ENCODE results near the gene SOCS1. TPM values are rescaled to one million over a fixed set of nuclear protein-coding genes. Genes with fewer than 3 reads are reported as not detected.

Gene SOCS1
- 10 to 100 TPM; 21.7 to 74.7 (median 27.2) TPM for total RNA-seq
- total RNA-seq (2013), result 6.2 TPM

GRCh38 chr16:11255737-11256660, at the start of gene SOCS1:
TSS of gene SOCS1 (minus strand) at chr16:11256204. CDS start at chr16:11255478, 726 bp downstream.
- H3K4me1 Mint-ChIP-seq, result peaks cover 39 to 54% of the 10 kb centered on the region in 2 donors
- peak within 1 kb of the TSS; percentile 93 to 96 for H3K27ac Mint-ChIP-seq
- H3K27me3 ChIP-seq (ENCODE audit: control insufficient read depth, insufficient read depth, low read length), result no peaks in the 10 kb centered on the region
- peaks cover 66% of the 10 kb centered on the region for H3K4me1 ChIP-seq (ENCODE audit: control insufficient read depth, insufficient read depth, low read length)
- H3K4me3 ChIP-seq (ENCODE audit: low read length), result peak within 1 kb of the TSS; percentile 73
- H3K4me3 Mint-ChIP-seq, result peak within 1 kb of the TSS; percentile 98
- intact Hi-C loops (cut with micrococcal nuclease), result loop anchor here (2.0 to 10.0 kb wide), 2 partner anchors 141 to 203 kb away; no protein-coding TSS in a partner anchor
- TF ChIP-seq CTCF (IDR thresholded peaks at IDR 0.05), result peak; percentile 91
- WGBS (ENCODE audit: insufficient coverage), result under 1% methylated on average over 100 of the region's 100 CpGs
- DNase-seq, result peak; percentile 86 to 95
- H3K36me3 ChIP-seq (ENCODE audit: control insufficient read depth, insufficient read depth, low read length), result peaks cover 5% of the 10 kb centered on the region
- H3K9me3 Mint-ChIP-seq, result no peaks in the 10 kb centered on the region
- peak; percentile 61 to 86 (median 72) for ATAC-seq
- peak within 1 kb of the TSS; percentile 87 for H3K27ac ChIP-seq (ENCODE audit: low read length)
- H3K9me3 ChIP-seq (ENCODE audit: control insufficient read depth, insufficient read depth, low read length), result no peaks in the 10 kb centered on the region
- H3K36me3 Mint-ChIP-seq, result no peaks in the 10 kb centered on the region
- H3K27me3 Mint-ChIP-seq (ENCODE audit: low read depth in 2 of 2), result no peaks in the 10 kb centered on the region

GRCh38 chr16:11303405-11304138, 47.6 kb upstream of the SOCS1 start:
- H3K27ac Mint-ChIP-seq, result no peak overlapping the region
- intact Hi-C loops (cut with micrococcal nuclease), result no loop called here

GRCh38 chr16:11302977-11303376, 47.0 kb upstream of the SOCS1 start:
- Histone ChIP-seq H3K27me3 (ENCODE audit: control insufficient read depth, insufficient read depth, low read length) (no peaks in the 10 kb centered on the region), H3K9me3 (ENCODE audit: control insufficient read depth, insufficient read depth, low read length) (no peaks in the 10 kb centered on the region), H3K4me1 (ENCODE audit: control insufficient read depth, insufficient read depth, low read length) (peaks cover 12% of the 10 kb centered on the region), H3K36me3 (ENCODE audit: control insufficient read depth, insufficient read depth, low read length) (no peaks in the 10 kb centered on the region), H3K4me3 (ENCODE audit: low read length) (no peak overlapping the region), H3K27ac (ENCODE audit: low read length) (no peak overlapping the region)
- Mint-ChIP-seq H3K4me1 (peaks cover 0 to under 1% of the 10 kb centered on the region in 2 donors), H3K27me3 (ENCODE audit: low read depth in 2 of 2) (peaks cover 37 to 40% of the 10 kb centered on the region in 2 donors), H3K9me3 (no peaks in the 10 kb centered on the region), H3K36me3 (no peaks in the 10 kb centered on the region), H3K27ac (no peak overlapping the region), H3K4me3 (no peak overlapping the region)
- intact Hi-C loops (cut with micrococcal nuclease), result no loop called here
- no peak for TF ChIP-seq CTCF (IDR thresholded peaks at IDR 0.05)
- 86% methylated on average over 3 of the region's 4 CpGs for WGBS (ENCODE audit: insufficient coverage)
- ATAC-seq, result no peak
- no peak for DNase-seq

More at GRCh38 chr16:11303405-11304138, 47.6 kb upstream of the SOCS1 start:
- H3K27me3 Mint-ChIP-seq (ENCODE audit: low read depth in 2 of 2), result peaks cover 36 to 40% of the 10 kb centered on the region in 2 donors
- Histone ChIP-seq H3K27ac (ENCODE audit: low read length) (no peak overlapping the region), H3K4me3 (ENCODE audit: low read length) (no peak overlapping the region), H3K36me3 (ENCODE audit: control insufficient read depth, insufficient read depth, low read length) (no peaks in the 10 kb centered on the region), H3K27me3 (ENCODE audit: control insufficient read depth, insufficient read depth, low read length) (no peaks in the 10 kb centered on the region), H3K4me1 (ENCODE audit: control insufficient read depth, insufficient read depth, low read length) (peaks cover 12% of the 10 kb centered on the region), H3K9me3 (ENCODE audit: control insufficient read depth, insufficient read depth, low read length) (no peaks in the 10 kb centered on the region)
- H3K4me3 Mint-ChIP-seq, result no peak overlapping the region
- H3K4me1 Mint-ChIP-seq, result no peaks in the 10 kb centered on the region
- DNase-seq, result no peak
- WGBS (ENCODE audit: insufficient coverage), result 87% methylated on average over 18 of the region's 18 CpGs
- ATAC-seq, result no peak
- H3K9me3 Mint-ChIP-seq, result no peaks in the 10 kb centered on the region
- no peak for TF ChIP-seq CTCF (IDR thresholded peaks at IDR 0.05)
- H3K36me3 Mint-ChIP-seq, result no peaks in the 10 kb centered on the region
